Kidney glomerular epithelial cell (primary cell): ENCODE measurements around the gene KIF1B.
"Not testable (repeated sequence)": the region's sequence is repeated elsewhere in the genome, so short reads cannot be mapped to it uniquely, and the experiment has no call there.

Experiments used
- DNase-seq: peaks from one replicate; lab custom pipeline; 2025; lab: John Stamatoyannopoulos, UW

Gene KIF1B

DNA sequence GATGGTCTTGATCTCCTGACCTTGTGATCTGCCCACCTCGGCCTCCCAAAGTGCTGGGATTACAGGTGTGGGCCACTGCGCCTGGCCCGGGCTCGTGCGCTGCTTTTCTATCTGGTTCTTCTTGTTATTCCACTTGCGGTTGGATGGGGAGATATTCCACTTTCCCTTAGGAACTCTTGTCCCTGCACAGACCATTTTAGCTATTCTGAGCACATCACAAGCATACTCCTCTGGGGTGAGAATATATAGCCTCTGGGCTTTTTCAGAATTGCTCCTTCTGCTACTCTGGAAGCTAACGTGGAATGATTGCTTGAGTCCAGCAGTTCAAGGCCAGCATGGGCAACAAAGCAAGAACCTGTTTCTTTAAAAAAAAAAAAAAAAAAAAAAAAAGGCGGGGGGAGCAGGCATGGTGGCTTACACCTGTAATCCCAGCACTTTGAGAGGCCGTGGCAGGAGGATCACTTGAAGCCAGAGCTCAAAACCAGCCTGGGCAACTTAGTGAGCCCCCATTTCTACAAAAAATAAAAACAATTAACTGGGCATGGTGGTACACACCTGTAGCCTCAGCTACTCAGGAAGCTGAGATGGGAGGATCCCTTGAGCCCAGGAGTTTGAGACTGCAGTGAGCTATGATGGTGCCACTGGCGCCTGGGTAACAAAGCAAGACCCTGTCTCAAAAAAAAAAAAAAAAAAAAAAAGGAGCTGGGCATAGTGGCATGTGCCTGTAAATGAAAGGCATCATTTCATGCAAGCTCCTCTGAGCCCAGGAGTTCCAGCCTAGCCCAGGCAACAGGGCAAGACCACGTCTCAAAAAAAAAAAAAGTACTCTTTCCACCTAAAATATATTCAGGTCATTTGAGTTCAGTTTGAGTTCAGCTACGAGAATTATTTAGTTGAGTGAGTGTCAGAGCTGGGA is 176.6 kb downstream of the KIF1B start:
- DNase-seq = no peak

DNA sequence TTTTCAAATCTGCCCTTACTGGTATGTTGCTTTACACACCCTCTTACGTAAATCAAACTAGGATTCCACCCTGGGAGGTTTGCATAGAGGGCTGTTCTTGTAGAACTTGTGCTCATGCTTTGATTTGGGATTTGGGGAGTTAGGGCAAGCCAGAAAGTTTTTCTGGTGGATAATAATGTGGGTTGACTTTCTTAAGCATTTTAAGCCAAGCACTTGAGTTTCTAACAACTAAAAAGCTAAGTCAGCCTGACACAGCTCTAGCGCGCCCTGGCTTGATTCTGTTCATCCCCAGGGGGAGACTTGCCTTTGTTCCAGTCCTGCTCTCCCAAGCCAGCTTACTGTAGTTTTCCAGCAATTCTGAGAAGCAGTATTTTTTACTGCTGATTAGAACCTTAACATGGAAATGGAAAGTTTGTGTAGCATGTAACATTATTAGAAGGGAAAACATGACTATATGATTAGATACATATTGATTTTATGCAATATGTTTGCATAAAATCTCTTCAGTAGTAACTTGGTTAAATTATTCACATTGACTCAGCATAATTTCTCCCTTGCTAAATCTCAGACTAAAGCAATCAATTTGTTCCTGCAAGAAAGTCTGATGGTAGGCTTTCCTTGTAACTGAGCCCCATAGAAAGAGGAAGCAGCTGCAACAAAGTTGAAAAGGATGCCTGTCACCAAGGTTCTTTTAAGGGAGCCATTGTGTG is 177.5 kb downstream of the KIF1B start:
- DNase-seq = no peak

GRCh38 chr1:10388387-10388715 is 178.0 kb downstream of the KIF1B start:
- no peak for DNase-seq

GRCh38 chr1:10389271-10389973 is 179.1 kb downstream of the KIF1B start:
- DNase-seq = no peak

- DNase-seq = no peak
Measured at GRCh38 chr1:10396870-10397269, 186.5 kb downstream of the KIF1B start.

GRCh38 chr1:10398278-10398733 is 187.9 kb downstream of the KIF1B start:
- no peak for DNase-seq

- DNase-seq = peak; percentile 84
Measured at GRCh38 chr1:10398734-10399443, 188.5 kb downstream of the KIF1B start, which contains the start of gene PGD. TSS of gene PGD (plus strand) at chr1:10399064. CDS start at chr1:10399118, 54 bp downstream.

DNA sequence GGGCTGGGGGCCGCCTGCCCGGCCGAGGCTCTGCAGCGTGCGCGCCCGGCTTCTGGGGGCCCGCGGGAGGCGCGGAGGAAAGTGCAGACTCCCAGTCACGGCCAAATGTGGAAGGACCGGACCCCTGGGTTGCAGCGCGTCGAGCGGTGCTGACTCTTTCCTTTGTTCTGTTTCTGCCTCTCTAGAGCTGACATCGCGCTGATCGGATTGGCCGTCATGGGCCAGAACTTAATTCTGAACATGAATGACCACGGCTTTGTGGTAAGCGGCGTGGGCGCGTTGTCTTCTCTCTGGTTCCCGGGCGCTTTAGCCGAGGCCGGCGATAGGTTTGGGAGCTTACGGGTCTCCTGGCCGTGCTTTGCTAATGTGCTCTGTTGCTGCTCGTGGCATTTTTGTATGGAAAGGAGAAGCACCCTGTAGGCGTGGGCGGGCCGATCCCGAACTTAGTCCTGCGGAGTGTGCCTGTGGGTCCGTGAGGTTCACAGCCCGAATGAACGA is 189.1 kb downstream of the KIF1B start:
- DNase-seq = peak; percentile 39

DNA sequence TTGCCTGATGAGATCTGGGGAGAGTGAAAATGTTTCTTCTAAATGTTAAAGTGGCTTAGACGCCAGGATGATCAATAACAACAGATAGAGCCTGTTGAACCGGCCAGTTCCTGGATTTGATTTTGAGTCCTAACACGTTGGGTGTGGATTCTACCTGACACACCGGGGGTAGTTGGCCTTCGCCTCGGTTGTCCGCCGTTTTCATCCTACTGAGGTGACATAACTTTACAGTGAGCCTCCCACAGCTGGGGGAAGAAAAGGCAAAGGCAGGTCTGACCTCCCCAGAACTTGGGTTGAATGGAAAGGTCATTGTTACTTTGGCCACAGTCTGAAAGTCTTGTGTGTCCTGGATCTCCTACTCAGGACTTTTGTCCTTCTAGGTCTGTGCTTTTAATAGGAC is 189.6 kb downstream of the KIF1B start:
- no peak for DNase-seq

DNA sequence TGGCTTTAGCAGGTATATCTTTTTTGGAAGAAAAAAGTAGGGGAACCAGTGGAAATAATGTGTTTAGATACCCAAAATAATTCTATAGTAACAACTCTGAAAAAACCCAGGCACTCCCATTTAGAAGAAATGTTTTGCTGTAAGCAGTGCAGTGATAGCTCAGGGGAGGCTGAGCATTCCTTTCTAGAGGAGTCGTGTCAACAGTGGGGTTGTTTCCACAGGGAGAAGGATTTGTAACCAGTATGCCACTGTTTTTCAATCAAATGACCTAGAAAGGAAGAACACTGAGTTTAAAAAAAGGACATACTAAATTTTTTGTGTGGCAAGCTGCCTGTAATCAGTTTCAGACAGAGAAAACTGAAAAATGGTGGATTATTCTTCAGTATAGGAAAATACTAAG is 190.9 kb downstream of the KIF1B start:
- DNase-seq = peak; percentile 42

- DNase-seq = no peak
Measured at GRCh38 chr1:10402729-10403274, 192.4 kb downstream of the KIF1B start.

GRCh38 chr1:10407201-10407600 is 196.8 kb downstream of the KIF1B start:
- no peak for DNase-seq

GRCh38 chr1:10415211-10415930 is 205.0 kb downstream of the KIF1B start:
- DNase-seq = no peak

- not testable (repeated sequence) for DNase-seq
Measured at GRCh38 chr1:10415967-10416366, 205.6 kb downstream of the KIF1B start.

- DNase-seq = not testable (repeated sequence)
Measured at GRCh38 chr1:10418741-10419140, 208.4 kb downstream of the KIF1B start.

GRCh38 chr1:10419351-10419750 is 209.0 kb downstream of the KIF1B start:
- no peak for DNase-seq

GRCh38 chr1:10421637-10422036 is 211.3 kb downstream of the KIF1B start:
- no peak for DNase-seq

DNA sequence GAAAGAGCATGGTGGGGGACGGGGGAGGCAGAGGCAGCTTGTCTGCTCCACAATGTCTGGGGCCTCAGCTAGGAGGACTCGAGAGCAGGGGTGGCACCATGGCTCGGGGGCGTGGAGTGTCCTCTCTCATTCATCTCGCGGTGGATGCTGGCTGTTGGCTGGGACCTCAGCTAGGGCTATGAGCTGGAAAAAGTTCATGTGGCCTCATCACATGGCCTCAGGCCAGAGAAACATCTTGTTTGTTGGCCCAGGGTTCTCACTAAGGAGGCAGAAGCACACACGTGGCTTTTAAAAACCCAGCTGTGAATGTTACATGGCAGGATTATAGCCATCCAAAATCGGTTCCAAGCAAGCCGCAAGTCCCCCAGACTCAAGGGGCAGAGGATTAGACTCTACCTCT is 213.7 kb downstream of the KIF1B start:
- DNase-seq = no peak

DNA sequence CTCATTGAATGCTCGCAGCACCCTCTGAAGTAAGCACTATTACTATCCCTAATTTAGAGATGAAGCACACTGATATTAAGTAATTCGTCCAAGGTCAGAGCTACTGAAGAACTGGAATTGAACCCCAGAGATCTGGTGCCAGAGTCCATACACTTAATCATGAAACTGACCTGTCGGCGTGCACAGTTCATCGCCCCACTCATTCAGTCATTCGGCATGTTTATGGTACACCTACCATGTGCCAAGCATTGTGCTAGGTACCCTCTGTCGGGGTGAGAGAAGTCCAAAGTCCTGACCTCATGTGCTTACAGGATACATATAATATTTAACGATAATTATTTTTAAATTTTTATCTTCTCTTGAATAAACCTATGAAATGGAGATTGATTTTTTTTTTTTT is 214.3 kb downstream of the KIF1B start:
- DNase-seq = no peak

DNA sequence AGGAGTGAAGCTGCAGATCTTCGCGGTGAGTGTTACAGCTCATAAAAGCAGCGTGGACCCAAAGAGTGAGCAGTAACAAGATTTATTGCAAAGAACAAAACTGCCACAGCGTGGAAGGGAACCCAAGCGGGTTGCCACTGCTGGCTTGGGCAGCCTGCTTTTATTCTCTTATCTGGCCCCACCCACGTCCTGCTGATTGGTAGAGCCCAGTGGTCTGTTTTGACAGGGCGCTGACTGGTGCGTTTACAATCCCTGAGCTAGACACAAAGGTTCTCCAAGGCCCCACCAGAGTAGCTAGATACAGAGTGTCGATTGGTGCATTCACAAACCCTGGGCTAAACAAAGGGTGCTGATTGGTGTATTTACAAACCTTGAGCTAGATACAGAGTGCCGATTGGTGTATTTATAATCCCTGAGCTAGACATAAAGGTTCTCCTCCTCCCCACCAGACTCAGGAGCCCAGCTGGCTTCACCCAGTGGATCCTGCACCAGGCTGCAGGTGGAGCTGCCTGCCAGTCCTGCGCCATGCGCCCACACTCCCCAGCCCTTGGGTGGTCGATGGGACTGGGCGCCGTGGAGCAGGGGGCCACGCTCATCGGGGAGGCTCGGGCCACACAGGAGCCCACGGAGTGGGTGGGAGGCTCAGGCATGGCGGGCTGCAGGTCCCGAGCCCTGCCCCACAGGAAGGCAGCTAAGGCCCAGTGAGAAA is 215.6 kb downstream of the KIF1B start:
- not testable (repeated sequence) for DNase-seq
